H1 (cell line): ENCODE data around the gene SDC4. TPM values are rescaled to one million over a fixed set of nuclear protein-coding genes. Genes with fewer than 3 reads are reported as not detected.

Source experiments
- CTCF ChIA-PET: fragments of 300-600 bp; sonication (Branson Sonifier 250); formaldehyde crosslinking; loops from one replicate; lab custom pipeline; 2021; ENCODE audit not compliant: partially characterized antibody; lab: Charles Lee
- POLR2A ChIA-PET: fragments of 300-600 bp; sonication (Branson Sonifier 250); formaldehyde crosslinking; loops from one replicate; lab custom pipeline; 2021; ENCODE audit warnings: inconsistent platforms; ENCODE audit not compliant: partially characterized antibody; lab: Charles Lee
- DNase-seq, 2 experiments: peaks; one replicate each; pipeline versions ENCODE4 v3.0.0 to v3.0.0-alpha.2; 2010 to 2022; ENCODE audit warnings: low spot score in 2 of 2, low read depth in 1 of 2, mixed read lengths in 1 of 2
- FAIRE-seq: peaks from 2 replicates; lab custom pipeline; 2011; peaks lifted over from hg19 to GRCh38; lab: Jason Lieb, UNC
- H2AFZ ChIP-seq: 2 replicates; pipeline ENCODE4 v1.8.1; 2012; ENCODE audit warnings: low read length, inconsistent platforms
- H2AK5ac ChIP-seq: 2 replicates; pipeline ENCODE4 v1.6.1; 2013; ENCODE audit warnings: low read depth, low read length
- H2BK120ac ChIP-seq: replicated peaks from 2 replicates; pipeline ENCODE3; 2013; ENCODE audit warnings: low read depth, low read length, inconsistent platforms
- H2BK12ac ChIP-seq: 2 replicates; pipeline ENCODE4 v1.6.1; 2013; ENCODE audit warnings: low read depth, low read length
- H2BK15ac ChIP-seq: 2 replicates; pipeline ENCODE4 v1.6.1; 2013; ENCODE audit warnings: low read length
- H2BK20ac ChIP-seq: 2 replicates; pipeline ENCODE4 v1.6.1; 2013; ENCODE audit warnings: low read length
- H2BK5ac ChIP-seq: 2 replicates; pipeline ENCODE4 v1.6.1; 2013; ENCODE audit warnings: low read depth, low read length
- H3K14ac ChIP-seq: 2 replicates; pipeline ENCODE4 v1.6.1; 2013; ENCODE audit warnings: inconsistent platforms; ENCODE audit not compliant: insufficient read length
- H3K18ac ChIP-seq: 2 replicates; pipeline ENCODE4 v1.6.1; 2013; ENCODE audit warnings: low read length; ENCODE audit errors: extremely low read depth
- H3K23ac ChIP-seq: 2 replicates; pipeline ENCODE4 v1.6.1; 2013; ENCODE audit warnings: inconsistent platforms; ENCODE audit not compliant: insufficient read length
- H3K23me2 ChIP-seq: 2 replicates; pipeline ENCODE4 v1.6.1; 2013; ENCODE audit warnings: low read depth, low read length
- H3K27ac ChIP-seq: 2 replicates; pipeline ENCODE4 v1.6.1; 2011; ENCODE audit warnings: low read depth, low read length, inconsistent platforms
- H3K27me3 ChIP-seq, 4 experiments: replicated peaks in 1 of 4; 1 replicate in 1 of 4; 2 replicates in 3 of 4; pipeline versions ENCODE4 v1.6.1 to v1.8.1; 2011 to 2013; ENCODE audit warnings: low read length in 3 of 4, mild to moderate bottlenecking in 3 of 4, inconsistent platforms in 2 of 4, mixed read lengths in 2 of 4, moderate library complexity in 1 of 4; ENCODE audit not compliant: control insufficient read depth in 3 of 4, insufficient read depth in 3 of 4; ENCODE audit errors: extremely low read depth in 1 of 4
- H3K36me3 ChIP-seq, 4 experiments: 2 replicates each; pipeline versions ENCODE4 v1.6.1 to v1.8.1; 2011 to 2013; ENCODE audit warnings: mild to moderate bottlenecking in 4 of 4, low read length in 3 of 4, moderate library complexity in 2 of 4, control low read depth in 1 of 4, inconsistent platforms in 1 of 4; ENCODE audit not compliant: insufficient read depth in 4 of 4, control insufficient read depth in 2 of 4
- H3K4ac ChIP-seq: replicated peaks from 2 replicates; pipeline ENCODE3; 2013; ENCODE audit warnings: low read length, low read depth, mixed read lengths, inconsistent platforms; ENCODE audit not compliant: insufficient read length
- H3K4me1 ChIP-seq, 4 experiments: replicated peaks in 1 of 4; 1 replicate in 1 of 4; 2 replicates in 3 of 4; pipeline versions ENCODE4 v1.6.1 to v1.8.1; 2011 to 2013; ENCODE audit warnings: low read length in 3 of 4, inconsistent platforms in 2 of 4, mixed read lengths in 1 of 4; ENCODE audit not compliant: insufficient read depth in 4 of 4, control insufficient read depth in 3 of 4
- H3K4me2 ChIP-seq, 2 experiments: 2 replicates each; pipeline versions ENCODE4 v1.6.1 to v1.8.1; 2011 to 2013; ENCODE audit warnings: low read depth in 2 of 2, low read length in 2 of 2, control low read depth in 1 of 2, inconsistent platforms in 1 of 2, mild to moderate bottlenecking in 1 of 2; ENCODE audit not compliant: insufficient read depth in 1 of 2
- H3K4me3 ChIP-seq, 4 experiments: fragments of 200-600, 300-600 bp in 1 of 4; sonication (generic), shearing (Covaris generic), sonication (Bioruptor Twin) in 1 of 4; 2 replicates each; pipeline versions ENCODE4 v1.5.1 to v1.8.1; 2011 to 2016; ENCODE audit warnings: low read length in 4 of 4, low read depth in 3 of 4, control low read depth in 2 of 4, inconsistent platforms in 2 of 4, mild to moderate bottlenecking in 2 of 4, mixed read lengths in 1 of 4, moderate library complexity in 1 of 4; ENCODE audit not compliant: insufficient read depth in 2 of 4; ENCODE audit errors: extremely low read depth in 1 of 4
- H3K56ac ChIP-seq: replicated peaks from 2 replicates; pipeline ENCODE3; 2013; ENCODE audit warnings: low read depth, mild to moderate bottlenecking, mixed read lengths, low read length, inconsistent platforms; ENCODE audit not compliant: insufficient read length
- H3K79me1 ChIP-seq: 2 replicates; pipeline ENCODE4 v1.6.1; 2013; ENCODE audit warnings: low read depth, low read length, control low read depth
- H3K79me2 ChIP-seq, 2 experiments: 2 replicates each; pipeline versions ENCODE4 v1.6.1 to v1.8.1; 2012 to 2013; ENCODE audit warnings: low read length in 2 of 2, mild to moderate bottlenecking in 2 of 2, inconsistent platforms in 1 of 2; ENCODE audit not compliant: insufficient read depth in 2 of 2, control insufficient read depth in 1 of 2
- H3K9ac ChIP-seq, 4 experiments: replicated peaks in 1 of 4; 1 replicate in 1 of 4; 2 replicates in 3 of 4; pipeline versions ENCODE4 v1.6.1 to v1.8.1; 2011 to 2013; ENCODE audit warnings: low read depth in 3 of 4, low read length in 3 of 4, control low read depth in 2 of 4, mild to moderate bottlenecking in 2 of 4, moderate library complexity in 2 of 4, inconsistent platforms in 1 of 4; ENCODE audit errors: extremely low read depth in 1 of 4
- H3K9me3 ChIP-seq, 2 experiments: 2 replicates each; pipeline versions ENCODE4 v1.6.1 to v1.8.1; 2012 to 2013; ENCODE audit warnings: mild to moderate bottlenecking in 2 of 2, moderate library complexity in 2 of 2, control low read depth in 1 of 2, inconsistent platforms in 1 of 2, low read depth in 1 of 2, low read length in 1 of 2, mixed read lengths in 1 of 2; ENCODE audit not compliant: insufficient read depth in 2 of 2
- H4K20me1 ChIP-seq, 2 experiments: replicated peaks in 1 of 2; 2 replicates each; pipeline versions ENCODE3 to v1.8.1; 2011 to 2013; ENCODE audit warnings: inconsistent platforms in 2 of 2, low read length in 2 of 2, mild to moderate bottlenecking in 1 of 2; ENCODE audit not compliant: insufficient read depth in 2 of 2, control insufficient read depth in 1 of 2
- H4K5ac ChIP-seq: 2 replicates; pipeline ENCODE4 v1.6.1; 2013; ENCODE audit warnings: low read length, low read depth, mixed read lengths, inconsistent platforms; ENCODE audit not compliant: insufficient read length
- H4K8ac ChIP-seq: 2 replicates; pipeline ENCODE4 v1.8.0; 2013; ENCODE audit warnings: mild to moderate bottlenecking, moderate library complexity, low read length, inconsistent platforms; ENCODE audit not compliant: insufficient read depth; ENCODE audit errors: extremely low read depth
- H4K91ac ChIP-seq: replicated peaks from 2 replicates; pipeline ENCODE3; 2013; ENCODE audit warnings: low read length, mixed read lengths, inconsistent platforms; ENCODE audit not compliant: insufficient read length
- CHD1 ChIP-seq: IDR thresholded peaks from 2 replicates; pipeline ENCODE4 v1.6.1; 2012; ENCODE audit warnings: low read depth, low read length, improper control_type of control experiment
- RBBP5 ChIP-seq: IDR thresholded peaks from 2 replicates; pipeline ENCODE4 v1.7.1; 2012; ENCODE audit warnings: low read depth, mild to moderate bottlenecking, inconsistent platforms, low read length, moderate library complexity, borderline replicate concordance
- WGBS, 2 experiments: shearing (Covaris generic) in 1 of 2; methylation state at CpG; one replicate each; pipeline versions ENCODE4 v1.1.6 to v1.1.7; 2013 to 2015; ENCODE audit warnings: low lambda C conversion rate in 2 of 2, mixed read lengths in 2 of 2, inconsistent platforms in 1 of 2, low coverage in 1 of 2, missing lambda C conversion rate in 1 of 2; ENCODE audit not compliant: insufficient replicate concordance in 2 of 2, insufficient coverage in 1 of 2, insufficient read length in 1 of 2; ENCODE audit errors: extremely low coverage in 1 of 2, missing lambda C conversion rate in 1 of 2; 5-methylcytosine and 5-hydroxymethylcytosine counted together
- polyA plus RNA-seq, 7 experiments: library from polyadenylated mRNA; depleted of rRNA in 3 of 7; stranded (reverse) in 5 of 7; unstranded in 2 of 7; fragments of >200 nt in 5 of 7; fragments of 200-250 nt in 2 of 7; gene quantifications; 1 replicate in 5 of 7; 2 replicates in 1 of 7; 4 replicates in 1 of 7; pipeline versions ENCODE4 v1.2.1 to v1.2.3, GENCODE V29; 2011 to 2013; ENCODE audit warnings: missing spikeins in 2 of 7, mixed read lengths in 2 of 7
- total RNA-seq: library from RNA; stranded (reverse); fragmentation: NEBNext Ultra II Directional; extraction: Animal tissue kit (Norgen Biotek cat#: 25700); gene quantifications from 2 replicates; pipeline ENCODE4 v1.2.1, GENCODE V29; 2021

SDC4 gene
- total and polyA plus RNA-seq, 2 of the 8 experiments (the other 6 are each of a cell fraction or from before 2014, with no cell fraction given), result 34.6 to 60.2 TPM

DNA sequence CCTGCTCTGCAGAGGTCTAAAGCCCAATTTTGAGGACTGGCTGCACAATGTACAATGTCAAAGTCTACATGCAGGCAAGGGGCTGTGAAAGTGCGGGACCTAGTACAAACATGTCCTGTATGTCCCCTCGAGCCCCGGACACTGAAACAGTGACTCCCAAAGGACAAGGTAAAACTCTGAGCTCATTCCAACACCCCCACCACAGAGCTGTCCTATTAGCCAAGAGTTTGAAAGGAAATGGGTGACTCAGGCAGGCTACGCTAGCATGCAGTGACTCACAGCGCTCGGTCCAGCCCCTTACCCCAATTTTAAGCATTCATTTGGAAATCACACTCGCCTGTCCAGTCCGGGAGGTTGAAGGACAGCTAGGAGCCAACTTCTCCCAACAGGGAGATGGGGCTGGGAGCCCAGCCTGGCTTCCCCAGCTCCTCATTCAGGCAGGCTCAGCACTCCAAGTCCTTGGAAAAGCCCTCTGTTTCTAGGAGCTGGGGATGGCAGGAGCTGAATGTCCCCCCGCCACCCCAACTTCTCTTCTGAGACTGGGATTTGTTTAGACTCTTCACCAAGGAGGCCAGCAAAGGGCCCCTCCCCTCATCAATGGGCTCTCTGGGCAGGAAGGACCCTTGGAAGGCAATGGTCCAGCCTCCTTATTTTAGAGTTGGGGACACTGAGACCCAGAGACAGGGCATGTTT, 3.9 kb downstream of the SDC4 start:
- H2AK5ac ChIP-seq, result peak overlapping the region; percentile 93
- no peak overlapping the region for H2BK20ac ChIP-seq
- no peak overlapping the region for H2BK15ac ChIP-seq
- POLR2A ChIA-PET, result interaction anchor here (0.6 to 6.8 kb wide), 11 partner anchors 9 to 101 kb away, joined by 3 to 113 read pairs (median 3); partner anchors contain the start of gene SYS1
- no peak overlapping the region for H3K14ac ChIP-seq
- H3K27me3 ChIP-seq, result no peaks in the 10 kb centered on the region
- 80% methylated on average over 9 of the region's 9 CpGs; no CpG with 5 or more reads in 1 of the 2 experiments for WGBS, 2 experiments
- DNase-seq (no peak), FAIRE-seq (no peak)
- peak overlapping the region; percentile 27; the same call in 1 of the 2 replicates for H3K18ac ChIP-seq
- H4K91ac ChIP-seq, result peak overlapping the region; percentile 31
- TF ChIP-seq RBBP5, result no peak
- no peak for TF ChIP-seq CHD1
- H3K56ac ChIP-seq, result no peak overlapping the region
- H3K27ac ChIP-seq, result peak overlapping the region; percentile 77; the same call in 1 of the 2 replicates
- no peak overlapping the region for H2BK12ac ChIP-seq
- no peak overlapping the region for H2AFZ ChIP-seq
- peaks cover 0 to 6% (median 0%) of the 10 kb centered on the region in 4 experiments; a peak in 1 of 8 replicates for H3K36me3 ChIP-seq
- H3K23ac ChIP-seq, result no peak overlapping the region
- peaks cover 43 to 74% (median 55%) of the 10 kb centered on the region in 4 experiments for H3K4me1 ChIP-seq
- peak overlapping the region in 2 of 4 experiments; percentile 17 to 62; a peak in 2 of 7 replicates for H3K9ac ChIP-seq
- H3K79me1 ChIP-seq, result peaks cover 22% of the 10 kb centered on the region
- H4K20me1 ChIP-seq, result peaks cover 0 to 7% of the 10 kb centered on the region in 2 experiments
- H3K79me2 ChIP-seq, result peaks cover 0 to 75% of the 10 kb centered on the region in 2 experiments; a peak in 3 of 4 replicates
- CTCF ChIA-PET, result interaction anchor here (0.7 to 6.5 kb wide), 14 partner anchors 9 to 106 kb away, joined by 3 to 33 read pairs (median 4); no protein-coding TSS in a partner anchor
- H3K23me2 ChIP-seq, result peaks cover 12% of the 10 kb centered on the region; the same call in 1 of the 2 replicates
- peak overlapping the region; percentile 19 for H4K5ac ChIP-seq
- H3K4me3 ChIP-seq, result peak overlapping the region in 1 of 4 experiments; percentile 51; a peak in 1 of 8 replicates
- peak overlapping the region; percentile 68 to 84; a peak in 3 of 4 replicates for H3K4me2 ChIP-seq
- peak overlapping the region; percentile 12 for H2BK5ac ChIP-seq
- peak overlapping the region; percentile 2 for H3K4ac ChIP-seq
- no peak overlapping the region for H2BK120ac ChIP-seq
- no peak overlapping the region for H4K8ac ChIP-seq
- no peaks in the 10 kb centered on the region for H3K9me3 ChIP-seq
